ENCODE measurements around the gene SNCB. TPM values are rescaled to one million over a fixed set of nuclear protein-coding genes. Genes with fewer than 3 reads are reported as not detected.

Gene SNCB
- total and polyA plus RNA-seq, 2 of the 8 experiments (the other 6 are each of a cell fraction or from before 2014, with no cell fraction given) = 4.2 to 5.9 TPM

- H2AK5ac ChIP-seq (ENCODE audit: low read depth, low read length) = no peak overlapping the region
- no peak overlapping the region for H2BK5ac ChIP-seq (ENCODE audit: low read depth, low read length)
- H3K9me3 ChIP-seq (ENCODE audit: insufficient read depth in 2 of 2, low read depth in 1 of 2, low read length in 1 of 2) = no peaks in the 10 kb centered on the region
- H3K79me1 ChIP-seq (ENCODE audit: low read depth, low read length) = no peaks in the 10 kb centered on the region
- peaks cover 0 to 12% (median 5%) of the 10 kb centered on the region in 4 experiments; a peak in 5 of 7 replicates for H3K4me1 ChIP-seq (replicated peaks in 1 of 4; ENCODE audit: control insufficient read depth in 3 of 4, insufficient read depth in 4 of 4, low read length in 3 of 4)
- peaks cover 6% of the 10 kb centered on the region for H3K23me2 ChIP-seq (ENCODE audit: low read depth, low read length)
- H2AFZ ChIP-seq (ENCODE audit: low read length) = no peak overlapping the region
- H3K4ac ChIP-seq (replicated peaks; ENCODE audit: insufficient read length, low read depth, low read length) = no peak overlapping the region
- H4K8ac ChIP-seq (ENCODE audit: extremely low read depth, insufficient read depth, low read length) = no peak overlapping the region; the same call in 1 of the 2 replicates
- no peaks in the 10 kb centered on the region for H3K36me3 ChIP-seq (ENCODE audit: control insufficient read depth in 2 of 4, insufficient read depth in 4 of 4, low read length in 3 of 4)
- H3K9ac ChIP-seq (replicated peaks in 1 of 4; ENCODE audit: extremely low read depth in 1 of 4, low read depth in 3 of 4, low read length in 3 of 4) = no peak overlapping the region
- H3K4me2 ChIP-seq (ENCODE audit: insufficient read depth in 1 of 2, low read depth in 2 of 2, low read length in 2 of 2) = no peak overlapping the region
- H3K56ac ChIP-seq (replicated peaks; ENCODE audit: insufficient read length, low read depth, low read length) = no peak overlapping the region
- H3K79me2 ChIP-seq (ENCODE audit: control insufficient read depth in 1 of 2, insufficient read depth in 2 of 2, low read length in 2 of 2) = no peaks in the 10 kb centered on the region
- no peak overlapping the region for H2BK120ac ChIP-seq (replicated peaks; ENCODE audit: low read depth, low read length)
- peaks cover 0 to 12% (median 10%) of the 10 kb centered on the region in 4 experiments; a peak in 5 of 7 replicates for H3K27me3 ChIP-seq (replicated peaks in 1 of 4; ENCODE audit: control insufficient read depth in 3 of 4, extremely low read depth in 1 of 4, insufficient read depth in 3 of 4, low read length in 3 of 4)
- H3K14ac ChIP-seq (ENCODE audit: insufficient read length) = no peak overlapping the region
- peaks cover 5 to 14% of the 10 kb centered on the region in 2 experiments for H4K20me1 ChIP-seq (replicated peaks in 1 of 2; ENCODE audit: control insufficient read depth in 1 of 2, insufficient read depth in 2 of 2, low read length in 2 of 2)
- no peak overlapping the region for H2BK15ac ChIP-seq (ENCODE audit: low read length)
- no peak overlapping the region for H3K4me3 ChIP-seq (ENCODE audit: extremely low read depth in 1 of 4, insufficient read depth in 2 of 4, low read depth in 3 of 4, low read length in 4 of 4)
- no peak overlapping the region for H2BK20ac ChIP-seq (ENCODE audit: low read length)
- H4K5ac ChIP-seq (ENCODE audit: insufficient read length, low read depth, low read length) = no peak overlapping the region
- no peak for FAIRE-seq
- H4K91ac ChIP-seq (replicated peaks; ENCODE audit: insufficient read length, low read length) = no peak overlapping the region
- H3K18ac ChIP-seq (ENCODE audit: extremely low read depth, low read length) = no peak overlapping the region
- TF ChIP-seq SUZ12 (IDR thresholded peaks at IDR 0.05; ENCODE audit: low read length) (no peak), KDM1A (IDR thresholded peaks at IDR 0.05; ENCODE audit: borderline replicate concordance, low read length) (no peak), SP2 (IDR thresholded peaks at IDR 0.05; ENCODE audit: low read length) (no peak), JUND (IDR thresholded peaks at IDR 0.05; ENCODE audit: low read length) (no peak), USF2 (IDR thresholded peaks at IDR 0.05; ENCODE audit: low read length) (no peak), SIN3A (conservative IDR thresholded peaks at IDR 0.05 in 1 of 2, IDR thresholded peaks at IDR 0.05 in 1 of 2; ENCODE audit: low read depth in 1 of 2, low read length in 2 of 2) (no peak), POU5F1 (IDR thresholded peaks at IDR 0.05; ENCODE audit: low read depth, low read length) (no peak), RAD21 (IDR thresholded peaks at IDR 0.05 in 1 of 2, conservative IDR thresholded peaks at IDR 0.05 in 1 of 2; ENCODE audit: low read depth in 2 of 2, low read length in 2 of 2) (no peak), SP4 (IDR thresholded peaks at IDR 0.05; ENCODE audit: low read length) (no peak), KDM5A (IDR thresholded peaks at IDR 0.05; ENCODE audit: low read length) (no peak), GABPA (IDR thresholded peaks at IDR 0.05; ENCODE audit: borderline replicate concordance, insufficient read depth, low read length) (no peak)
- H3K27ac ChIP-seq (ENCODE audit: low read depth, low read length) = no peak overlapping the region
- CTCF ChIA-PET (ENCODE audit: partially characterized antibody) = interaction anchor here (0.7 to 6.0 kb wide), 12 partner anchors 10 to 201 kb away, joined by 3 to 37 read pairs (median 4); no protein-coding TSS in a partner anchor
- no peak overlapping the region for H3K23ac ChIP-seq (ENCODE audit: insufficient read length)
- WGBS, 2 experiments (ENCODE audit: extremely low coverage in 1 of 2, insufficient coverage in 1 of 2, insufficient read length in 1 of 2, insufficient replicate concordance in 2 of 2, low coverage in 1 of 2, low lambda C conversion rate in 2 of 2, missing lambda C conversion rate in 1 of 2) = 86% methylated on average over 3 of the region's 3 CpGs; no CpG with 5 or more reads in 1 of the 2 experiments
- H2BK12ac ChIP-seq (ENCODE audit: low read depth, low read length) = no peak overlapping the region
- POLR2A ChIA-PET (ENCODE audit: partially characterized antibody) = interaction anchor here (0.9 to 2.6 kb wide), 4 partner anchors 10 to 69 kb away, joined by 3 to 14 read pairs (median 3); partner anchors contain the start of gene RNF44
- DNase-seq (ENCODE audit: low read depth in 1 of 2, low spot score in 2 of 2) = no peak
These were observed 24.3 kb downstream of the SNCB start for GRCh38 chr5:176606032-176606431.
